Pons (tissue), 1 donor: ENCODE measurements around the gene SYCE1.
"Not testable (repeated sequence)": the region's sequence is repeated elsewhere in the genome, so short reads cannot be mapped to it uniquely, and the experiment has no call there.

ENCODE experiments used
- DNase-seq: peaks from one replicate; pipeline ENCODE4 v3.0.0-alpha.2; 2016; ENCODE audit warnings: low spot score

Gene SYCE1

GRCh38 chr10:133565441-133566294, at the start of gene SYCE1:
SYCE1 (minus strand) TSS chr10:133565583; CDS start chr10:133565529, 54 bp downstream.
- DNase-seq, result no peak

GRCh38 chr10:133614830-133615580, 49.6 kb upstream of the SYCE1 start:
- no peak for DNase-seq

GRCh38 chr10:133613699-133614098, 48.3 kb upstream of the SYCE1 start:
- DNase-seq, result no peak

- DNase-seq, result no peak
Measured at GRCh38 chr10:133611079-133611478, 45.7 kb upstream of the SYCE1 start.

- peak; percentile 44 for DNase-seq
Measured at GRCh38 chr10:133608855-133609254, 43.5 kb upstream of the SYCE1 start.

- not testable (repeated sequence) for DNase-seq
Measured at GRCh38 chr10:133603434-133603833, 38.1 kb upstream of the SYCE1 start.

GRCh38 chr10:133600657-133601056, 35.3 kb upstream of the SYCE1 start:
- no peak for DNase-seq

GRCh38 chr10:133599869-133600268, 34.5 kb upstream of the SYCE1 start:
- DNase-seq, result not testable (repeated sequence)

- no peak for DNase-seq
Measured at GRCh38 chr10:133592716-133593115, 27.3 kb upstream of the SYCE1 start.

GRCh38 chr10:133590970-133591359, 25.6 kb upstream of the SYCE1 start:
- no peak for DNase-seq

GRCh38 chr10:133590226-133590969, 25.0 kb upstream of the SYCE1 start:
- DNase-seq, result no peak

- not testable (repeated sequence) for DNase-seq
Measured at GRCh38 chr10:133577037-133577436, 11.7 kb upstream of the SYCE1 start.

- not testable (repeated sequence) for DNase-seq
Measured at GRCh38 chr10:133573460-133573859, 8.1 kb upstream of the SYCE1 start.

- not testable (repeated sequence) for DNase-seq
Measured at GRCh38 chr10:133572055-133572454, 6.7 kb upstream of the SYCE1 start.

- not testable (repeated sequence) for DNase-seq
Measured at GRCh38 chr10:133569801-133570200, 4.4 kb upstream of the SYCE1 start.

GRCh38 chr10:133568831-133569527, 3.6 kb upstream of the SYCE1 start:
- DNase-seq, result not testable (repeated sequence)

GRCh38 chr10:133568287-133568614, 2.9 kb upstream of the SYCE1 start:
- DNase-seq, result no peak

GRCh38 chr10:133567609-133568286, 2.4 kb upstream of the SYCE1 start:
- no peak for DNase-seq

- DNase-seq, result no peak
Measured at GRCh38 chr10:133567119-133567518, 1.7 kb upstream of the SYCE1 start.

GRCh38 chr10:133564816-133565215, 567 bp downstream of the SYCE1 start:
- no peak for DNase-seq

- no peak for DNase-seq
Measured at GRCh38 chr10:133559216-133559615, 6.2 kb downstream of the SYCE1 start.
